ENCODE measurements around the gene ELF2. TPM values are rescaled to one million over a fixed set of nuclear protein-coding genes. Genes with fewer than 3 reads are reported as not detected.

The ELF2 gene
- total and polyA plus RNA-seq, 2 experiments from 2014 or later = 38.2 to 48.8 TPM

DNA sequence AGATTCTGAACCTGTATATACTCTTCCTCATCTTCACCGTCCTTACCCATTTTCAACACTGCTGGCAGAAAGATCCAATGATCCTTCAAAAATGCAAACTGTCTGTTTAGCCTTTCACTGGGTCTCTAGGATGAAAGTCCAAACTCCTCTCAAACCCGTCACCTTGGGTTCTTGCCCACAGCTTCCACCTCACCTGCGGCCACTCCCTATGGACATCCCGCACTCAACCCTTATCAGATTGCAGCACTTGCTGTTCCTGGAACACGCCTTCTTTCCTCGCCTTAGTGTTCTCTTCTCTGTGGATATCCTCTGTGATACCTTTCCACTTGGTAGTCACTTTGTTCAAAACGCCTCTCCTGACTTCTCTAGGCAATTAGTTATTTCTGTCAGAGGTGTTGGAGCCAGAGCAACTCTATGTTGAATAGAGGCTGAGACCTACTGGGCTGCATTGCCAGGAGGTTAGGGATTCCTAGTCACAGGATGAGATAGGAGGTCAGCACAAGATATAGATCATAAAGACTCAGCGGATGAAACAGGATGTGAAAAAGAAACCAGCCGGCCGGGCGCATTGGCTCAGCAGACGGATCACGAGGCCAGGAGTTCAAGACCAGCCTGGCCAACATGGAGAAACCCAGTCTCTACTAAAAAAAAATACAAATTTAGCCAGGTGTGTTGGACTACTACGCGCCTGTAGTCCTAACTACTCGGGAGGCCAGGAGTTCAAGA is 165.6 kb downstream of the ELF2 start (continued):
- TF ChIP-seq, protein P1, sequence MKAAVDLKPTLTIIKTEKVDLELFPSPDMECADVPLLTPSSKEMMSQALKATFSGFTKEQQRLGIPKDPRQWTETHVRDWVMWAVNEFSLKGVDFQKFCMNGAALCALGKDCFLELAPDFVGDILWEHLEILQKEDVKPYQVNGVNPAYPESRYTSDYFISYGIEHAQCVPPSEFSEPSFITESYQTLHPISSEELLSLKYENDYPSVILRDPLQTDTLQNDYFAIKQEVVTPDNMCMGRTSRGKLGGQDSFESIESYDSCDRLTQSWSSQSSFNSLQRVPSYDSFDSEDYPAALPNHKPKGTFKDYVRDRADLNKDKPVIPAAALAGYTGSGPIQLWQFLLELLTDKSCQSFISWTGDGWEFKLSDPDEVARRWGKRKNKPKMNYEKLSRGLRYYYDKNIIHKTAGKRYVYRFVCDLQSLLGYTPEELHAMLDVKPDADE (IDR thresholded peaks at IDR 0.05) = no peak
- no peak for TF ChIP-seq POLR2AphosphoS5 (IDR thresholded peaks at IDR 0.05; ENCODE audit: low read depth)
- no peak for TF ChIP-seq NANOG (IDR thresholded peaks at IDR 0.05; ENCODE audit: borderline replicate concordance)
- no peak for TF ChIP-seq STAT1 (IDR thresholded peaks at IDR 0.05; ENCODE audit: unreplicated experiment)

DNA sequence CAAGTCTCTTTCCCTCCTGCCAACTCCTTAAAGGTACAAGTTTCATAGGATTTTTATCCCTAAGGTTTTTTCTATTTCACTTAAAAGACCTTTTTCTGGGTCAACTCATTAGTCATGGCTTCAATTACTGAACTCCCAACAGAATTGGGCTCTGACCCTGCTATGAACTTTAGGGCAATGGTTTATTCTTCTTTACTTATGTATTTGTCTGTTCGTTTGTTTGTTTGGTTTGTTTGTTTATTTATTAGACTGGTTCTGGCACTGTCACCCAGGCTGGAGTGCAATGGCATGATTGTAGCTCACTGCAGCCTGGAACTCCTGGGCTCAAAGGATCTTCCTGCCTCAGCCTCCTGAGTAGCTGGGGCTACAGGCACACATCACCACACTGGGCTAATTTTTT is 167.3 kb downstream of the ELF2 start:
- no peak overlapping the region for H3K27ac Mint-ChIP-seq
- H3K9me3 Mint-ChIP-seq = peaks cover 16% of the 10 kb centered on the region
- peaks cover 11% of the 10 kb centered on the region; the same call in 2 of the 3 replicates for H3K36me3 Mint-ChIP-seq (ENCODE audit: low read depth)
- H3K4me1 ChIP-seq (ENCODE audit: insufficient read depth) = peaks cover 16% of the 10 kb centered on the region
- no peaks in the 10 kb centered on the region; the same call in 1 of the 2 replicates for H3K36me3 ChIP-seq (ENCODE audit: insufficient read depth)
- H3K27ac ChIP-seq (ENCODE audit: low read depth) = no peak overlapping the region
- H3F3A ChIP-seq (replicated peaks; ENCODE audit: low read depth) = no peaks in the 10 kb centered on the region
- no peak overlapping the region for H3K4me3 Mint-ChIP-seq
- H3K9me2 ChIP-seq (ENCODE audit: insufficient read depth) = no peaks in the 10 kb centered on the region
- H3K4me1 Mint-ChIP-seq = peaks cover 15% of the 10 kb centered on the region
- no peaks in the 10 kb centered on the region for H3K79me2 ChIP-seq (replicated peaks; ENCODE audit: insufficient read depth)
- no peak overlapping the region for H3K4me3 ChIP-seq
- H3K4me2 ChIP-seq = no peak overlapping the region
- peaks cover 13% of the 10 kb centered on the region for H3K27me3 Mint-ChIP-seq (ENCODE audit: insufficient read depth, low read depth, poor library complexity)
- DNase-seq (ENCODE audit: low spot score) (no peak), ATAC-seq (no peak)
- H2AFZ ChIP-seq = peak overlapping the region; percentile 47; the same call in 1 of the 2 replicates
- no peaks in the 10 kb centered on the region for H3K27me3 ChIP-seq (ENCODE audit: insufficient read depth)
- H4K20me1 ChIP-seq (replicated peaks; ENCODE audit: insufficient read depth) = no peaks in the 10 kb centered on the region
- TF ChIP-seq NANOG (IDR thresholded peaks at IDR 0.05; ENCODE audit: borderline replicate concordance) = no peak
- TF ChIP-seq, protein P2, sequence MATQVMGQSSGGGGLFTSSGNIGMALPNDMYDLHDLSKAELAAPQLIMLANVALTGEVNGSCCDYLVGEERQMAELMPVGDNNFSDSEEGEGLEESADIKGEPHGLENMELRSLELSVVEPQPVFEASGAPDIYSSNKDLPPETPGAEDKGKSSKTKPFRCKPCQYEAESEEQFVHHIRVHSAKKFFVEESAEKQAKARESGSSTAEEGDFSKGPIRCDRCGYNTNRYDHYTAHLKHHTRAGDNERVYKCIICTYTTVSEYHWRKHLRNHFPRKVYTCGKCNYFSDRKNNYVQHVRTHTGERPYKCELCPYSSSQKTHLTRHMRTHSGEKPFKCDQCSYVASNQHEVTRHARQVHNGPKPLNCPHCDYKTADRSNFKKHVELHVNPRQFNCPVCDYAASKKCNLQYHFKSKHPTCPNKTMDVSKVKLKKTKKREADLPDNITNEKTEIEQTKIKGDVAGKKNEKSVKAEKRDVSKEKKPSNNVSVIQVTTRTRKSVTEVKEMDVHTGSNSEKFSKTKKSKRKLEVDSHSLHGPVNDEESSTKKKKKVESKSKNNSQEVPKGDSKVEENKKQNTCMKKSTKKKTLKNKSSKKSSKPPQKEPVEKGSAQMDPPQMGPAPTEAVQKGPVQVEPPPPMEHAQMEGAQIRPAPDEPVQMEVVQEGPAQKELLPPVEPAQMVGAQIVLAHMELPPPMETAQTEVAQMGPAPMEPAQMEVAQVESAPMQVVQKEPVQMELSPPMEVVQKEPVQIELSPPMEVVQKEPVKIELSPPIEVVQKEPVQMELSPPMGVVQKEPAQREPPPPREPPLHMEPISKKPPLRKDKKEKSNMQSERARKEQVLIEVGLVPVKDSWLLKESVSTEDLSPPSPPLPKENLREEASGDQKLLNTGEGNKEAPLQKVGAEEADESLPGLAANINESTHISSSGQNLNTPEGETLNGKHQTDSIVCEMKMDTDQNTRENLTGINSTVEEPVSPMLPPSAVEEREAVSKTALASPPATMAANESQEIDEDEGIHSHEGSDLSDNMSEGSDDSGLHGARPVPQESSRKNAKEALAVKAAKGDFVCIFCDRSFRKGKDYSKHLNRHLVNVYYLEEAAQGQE (IDR thresholded peaks at IDR 0.05; ENCODE audit: unreplicated experiment) = no peak
- TF ChIP-seq STAT1 (IDR thresholded peaks at IDR 0.05; ENCODE audit: unreplicated experiment) = no peak
- TF ChIP-seq EZH2phosphoT487 (IDR thresholded peaks at IDR 0.05; ENCODE audit: unreplicated experiment) = no peak
- no peak for TF ChIP-seq POLR2AphosphoS5 (IDR thresholded peaks at IDR 0.05; ENCODE audit: low read depth)
- TF ChIP-seq, protein P3, sequence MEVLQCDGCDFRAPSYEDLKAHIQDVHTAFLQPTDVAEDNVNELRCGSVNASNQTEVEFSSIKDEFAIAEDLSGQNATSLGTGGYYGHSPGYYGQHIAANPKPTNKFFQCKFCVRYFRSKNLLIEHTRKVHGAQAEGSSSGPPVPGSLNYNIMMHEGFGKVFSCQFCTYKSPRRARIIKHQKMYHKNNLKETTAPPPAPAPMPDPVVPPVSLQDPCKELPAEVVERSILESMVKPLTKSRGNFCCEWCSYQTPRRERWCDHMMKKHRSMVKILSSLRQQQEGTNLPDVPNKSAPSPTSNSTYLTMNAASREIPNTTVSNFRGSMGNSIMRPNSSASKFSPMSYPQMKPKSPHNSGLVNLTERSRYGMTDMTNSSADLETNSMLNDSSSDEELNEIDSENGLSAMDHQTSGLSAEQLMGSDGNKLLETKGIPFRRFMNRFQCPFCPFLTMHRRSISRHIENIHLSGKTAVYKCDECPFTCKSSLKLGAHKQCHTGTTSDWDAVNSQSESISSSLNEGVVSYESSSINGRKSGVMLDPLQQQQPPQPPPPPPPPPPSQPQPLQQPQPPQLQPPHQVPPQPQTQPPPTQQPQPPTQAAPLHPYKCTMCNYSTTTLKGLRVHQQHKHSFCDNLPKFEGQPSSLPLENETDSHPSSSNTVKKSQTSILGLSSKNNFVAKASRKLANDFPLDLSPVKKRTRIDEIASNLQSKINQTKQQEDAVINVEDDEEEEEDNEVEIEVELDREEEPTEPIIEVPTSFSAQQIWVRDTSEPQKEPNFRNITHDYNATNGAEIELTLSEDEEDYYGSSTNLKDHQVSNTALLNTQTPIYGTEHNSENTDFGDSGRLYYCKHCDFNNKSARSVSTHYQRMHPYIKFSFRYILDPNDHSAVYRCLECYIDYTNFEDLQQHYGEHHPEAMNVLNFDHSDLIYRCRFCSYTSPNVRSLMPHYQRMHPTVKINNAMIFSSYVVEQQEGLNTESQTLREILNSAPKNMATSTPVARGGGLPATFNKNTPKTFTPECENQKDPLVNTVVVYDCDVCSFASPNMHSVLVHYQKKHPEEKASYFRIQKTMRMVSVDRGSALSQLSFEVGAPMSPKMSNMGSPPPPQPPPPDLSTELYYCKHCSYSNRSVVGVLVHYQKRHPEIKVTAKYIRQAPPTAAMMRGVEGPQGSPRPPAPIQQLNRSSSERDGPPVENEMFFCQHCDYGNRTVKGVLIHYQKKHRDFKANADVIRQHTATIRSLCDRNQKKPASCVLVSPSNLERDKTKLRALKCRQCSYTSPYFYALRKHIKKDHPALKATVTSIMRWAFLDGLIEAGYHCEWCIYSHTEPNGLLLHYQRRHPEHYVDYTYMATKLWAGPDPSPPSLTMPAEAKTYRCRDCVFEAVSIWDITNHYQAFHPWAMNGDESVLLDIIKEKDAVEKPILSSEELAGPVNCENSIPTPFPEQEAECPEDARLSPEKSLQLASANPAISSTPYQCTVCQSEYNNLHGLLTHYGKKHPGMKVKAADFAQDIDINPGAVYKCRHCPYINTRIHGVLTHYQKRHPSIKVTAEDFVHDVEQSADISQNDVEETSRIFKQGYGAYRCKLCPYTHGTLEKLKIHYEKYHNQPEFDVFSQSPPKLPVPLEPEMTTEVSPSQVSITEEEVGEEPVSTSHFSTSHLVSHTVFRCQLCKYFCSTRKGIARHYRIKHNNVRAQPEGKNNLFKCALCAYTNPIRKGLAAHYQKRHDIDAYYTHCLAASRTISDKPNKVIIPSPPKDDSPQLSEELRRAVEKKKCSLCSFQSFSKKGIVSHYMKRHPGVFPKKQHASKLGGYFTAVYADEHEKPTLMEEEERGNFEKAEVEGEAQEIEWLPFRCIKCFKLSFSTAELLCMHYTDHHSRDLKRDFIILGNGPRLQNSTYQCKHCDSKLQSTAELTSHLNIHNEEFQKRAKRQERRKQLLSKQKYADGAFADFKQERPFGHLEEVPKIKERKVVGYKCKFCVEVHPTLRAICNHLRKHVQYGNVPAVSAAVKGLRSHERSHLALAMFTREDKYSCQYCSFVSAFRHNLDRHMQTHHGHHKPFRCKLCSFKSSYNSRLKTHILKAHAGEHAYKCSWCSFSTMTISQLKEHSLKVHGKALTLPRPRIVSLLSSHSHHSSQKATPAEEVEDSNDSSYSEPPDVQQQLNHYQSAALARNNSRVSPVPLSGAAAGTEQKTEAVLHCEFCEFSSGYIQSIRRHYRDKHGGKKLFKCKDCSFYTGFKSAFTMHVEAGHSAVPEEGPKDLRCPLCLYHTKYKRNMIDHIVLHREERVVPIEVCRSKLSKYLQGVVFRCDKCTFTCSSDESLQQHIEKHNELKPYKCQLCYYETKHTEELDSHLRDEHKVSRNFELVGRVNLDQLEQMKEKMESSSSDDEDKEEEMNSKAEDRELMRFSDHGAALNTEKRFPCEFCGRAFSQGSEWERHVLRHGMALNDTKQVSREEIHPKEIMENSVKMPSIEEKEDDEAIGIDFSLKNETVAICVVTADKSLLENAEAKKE (CRISPR knock-in tag; IDR thresholded peaks at IDR 0.05) = no peak
- TF ChIP-seq, protein P4, sequence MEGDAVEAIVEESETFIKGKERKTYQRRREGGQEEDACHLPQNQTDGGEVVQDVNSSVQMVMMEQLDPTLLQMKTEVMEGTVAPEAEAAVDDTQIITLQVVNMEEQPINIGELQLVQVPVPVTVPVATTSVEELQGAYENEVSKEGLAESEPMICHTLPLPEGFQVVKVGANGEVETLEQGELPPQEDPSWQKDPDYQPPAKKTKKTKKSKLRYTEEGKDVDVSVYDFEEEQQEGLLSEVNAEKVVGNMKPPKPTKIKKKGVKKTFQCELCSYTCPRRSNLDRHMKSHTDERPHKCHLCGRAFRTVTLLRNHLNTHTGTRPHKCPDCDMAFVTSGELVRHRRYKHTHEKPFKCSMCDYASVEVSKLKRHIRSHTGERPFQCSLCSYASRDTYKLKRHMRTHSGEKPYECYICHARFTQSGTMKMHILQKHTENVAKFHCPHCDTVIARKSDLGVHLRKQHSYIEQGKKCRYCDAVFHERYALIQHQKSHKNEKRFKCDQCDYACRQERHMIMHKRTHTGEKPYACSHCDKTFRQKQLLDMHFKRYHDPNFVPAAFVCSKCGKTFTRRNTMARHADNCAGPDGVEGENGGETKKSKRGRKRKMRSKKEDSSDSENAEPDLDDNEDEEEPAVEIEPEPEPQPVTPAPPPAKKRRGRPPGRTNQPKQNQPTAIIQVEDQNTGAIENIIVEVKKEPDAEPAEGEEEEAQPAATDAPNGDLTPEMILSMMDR (conservative IDR thresholded peaks at IDR 0.05; ENCODE audit: low read depth in 2 of 2) = no peak
- no peak for TF ChIP-seq JUNB (IDR thresholded peaks at IDR 0.05; ENCODE audit: unreplicated experiment)
- no peak for TF ChIP-seq EZH2 (IDR thresholded peaks at IDR 0.05; ENCODE audit: low read depth, unreplicated experiment)
- TF ChIP-seq CREB1 (CRISPR knock-in tag; IDR thresholded peaks at IDR 0.05; ENCODE audit: low read depth) = no peak
